CD4-positive, alpha-beta T cell (primary cell): ENCODE measurements around the gene KRT15. TPM values are rescaled to one million over a fixed set of nuclear protein-coding genes. Genes with fewer than 3 reads are reported as not detected.

Experiments
- ATAC-seq: fragments of 200-7000 bp; cut with Tn5 transposase; one replicate; pipeline ENCODE4 v1.10.0; 2022; ENCODE audit warnings: mild to moderate bottlenecking; ENCODE audit not compliant: poor library complexity
- CTCF ChIA-PET: fragments of 350-600 bp; sonication (Branson Sonifier 250); formaldehyde crosslinking; loops from one replicate; lab custom pipeline; 2021; ENCODE audit warnings: antibody characterized with exemption, inconsistent platforms; lab: Charles Lee
- POLR2A ChIA-PET: fragments of 350-600 bp; sonication (Branson Sonifier 250); formaldehyde crosslinking; loops from one replicate; lab custom pipeline; 2021; ENCODE audit warnings: antibody characterized with exemption, inconsistent platforms; lab: Charles Lee
- DNase-seq, 14 experiments: peaks; one replicate each; pipeline ENCODE4 v3.0.0-alpha.2; 2013 to 2020; ENCODE audit warnings: mixed read lengths in 2 of 14
- H3K27ac ChIP-seq, 2 donors: one replicate each; pipeline versions ENCODE4 v1.5.1 to v1.7.0; 2013; ENCODE audit warnings: low read length in 2 of 2, low read depth in 1 of 2, mild to moderate bottlenecking in 1 of 2
- H3K27me3 ChIP-seq, 2 experiments: 1 replicate in 1 of 2; 2 replicates in 1 of 2; pipeline versions ENCODE4 v1.6.1 to v1.7.0; 2013; ENCODE audit warnings: low read length in 2 of 2, control low read depth in 1 of 2, mild to moderate bottlenecking in 1 of 2, moderate library complexity in 1 of 2; ENCODE audit not compliant: insufficient read depth in 2 of 2, control insufficient read depth in 1 of 2
- H3K36me3 ChIP-seq: one replicate; pipeline ENCODE4 v1.6.1; 2013; ENCODE audit warnings: low read length, control low read depth; ENCODE audit not compliant: insufficient read depth
- H3K4me1 ChIP-seq: one replicate; pipeline ENCODE4 v1.6.1; 2013; ENCODE audit warnings: low read length, control low read depth; ENCODE audit not compliant: insufficient read depth
- H3K4me3 ChIP-seq: one replicate; pipeline ENCODE4 v1.5.1; 2013; ENCODE audit warnings: mild to moderate bottlenecking, low read length, moderate library complexity
- H3K9me3 ChIP-seq, 2 experiments: 1 replicate in 1 of 2; 2 replicates in 1 of 2; pipeline versions ENCODE4 v1.6.1 to v1.7.0; 2013; ENCODE audit warnings: low read length in 2 of 2, mild to moderate bottlenecking in 2 of 2, control low read depth in 1 of 2, moderate library complexity in 1 of 2; ENCODE audit not compliant: control insufficient read depth in 1 of 2, insufficient read depth in 1 of 2
- H3K27ac Mint-ChIP-seq: one replicate; pipeline ENCODE4 v1.8.0; 2020; ENCODE audit warnings: mixed read lengths
- H3K27me3 Mint-ChIP-seq: one replicate; pipeline ENCODE4 v1.8.0; 2021; ENCODE audit warnings: mixed read lengths
- H3K36me3 Mint-ChIP-seq: one replicate; pipeline ENCODE4 v1.8.0; 2021; ENCODE audit warnings: low read depth, mixed read lengths
- H3K4me1 Mint-ChIP-seq: one replicate; pipeline ENCODE4 v1.8.0; 2021; ENCODE audit warnings: low read depth, mixed read lengths
- H3K4me3 Mint-ChIP-seq: one replicate; pipeline ENCODE4 v1.8.0; 2020; ENCODE audit warnings: mild to moderate bottlenecking, mixed read lengths
- H3K9me3 Mint-ChIP-seq: one replicate; pipeline ENCODE4 v1.8.0; 2020; ENCODE audit warnings: mixed read lengths
- intact Hi-C, 2 experiments: fragments of 100-400 bp; cut with DNase I in 1 of 2; cut with micrococcal nuclease in 1 of 2; formaldehyde crosslinking; loops; one replicate each; pipeline versions ENCODE4 v1.15.1 to v1.9.0; 2023 to 2025; cut with DNase I, micrococcal nuclease
- total RNA-seq, 174 experiments: library from RNA in 2 of 174; stranded (reverse) in 2 of 174; gene quantifications; one replicate each; pipeline ENCODE4 v1.2.3 and lab custom pipeline; 2021 to 2026
- TF ChIP-seq, protein P1 (sequence below): fragments of 200-600 bp; IDR thresholded peaks from one replicate; pipeline ENCODE4 v1.8.0; 2022; ENCODE audit warnings: antibody characterized with exemption, mild to moderate bottlenecking

Gene KRT15
- total RNA-seq, 2 experiments from 2014 or later = not detected

DNA sequence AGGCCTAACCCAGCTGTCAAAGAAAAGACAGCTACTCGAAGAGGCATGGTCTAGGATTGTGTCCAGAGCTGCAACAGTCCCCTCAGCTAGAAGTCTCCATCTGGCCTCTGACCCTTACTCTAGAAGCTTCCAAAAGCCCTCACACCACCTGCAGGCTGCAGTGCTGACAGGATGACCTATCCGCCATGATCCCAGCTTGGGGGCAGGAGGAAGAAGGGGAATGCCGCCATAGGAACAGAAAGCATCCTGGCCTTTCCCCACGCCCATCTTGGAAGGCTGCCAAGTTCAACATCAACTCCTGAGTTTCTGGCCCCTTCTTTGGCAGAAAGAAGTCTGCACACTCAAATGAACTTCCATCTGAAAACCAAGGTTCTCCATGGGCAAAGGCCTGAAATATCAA, 25.9 kb downstream of the KRT15 start:
- peak in 1 of 14 experiments; percentile 26 for DNase-seq
- H3K4me3 ChIP-seq = no peak overlapping the region
- H3K9me3 ChIP-seq = no peaks in the 10 kb centered on the region
- peaks cover 35% of the 10 kb centered on the region for H3K4me1 ChIP-seq
- Mint-ChIP-seq H3K9me3 (no peaks in the 10 kb centered on the region), H3K4me3 (no peak overlapping the region), H3K36me3 (no peaks in the 10 kb centered on the region), H3K27ac (no peak overlapping the region), H3K27me3 (no peaks in the 10 kb centered on the region), H3K4me1 (peaks cover 19% of the 10 kb centered on the region)
- H3K36me3 ChIP-seq = no peaks in the 10 kb centered on the region
- no peak overlapping the region for H3K27ac ChIP-seq
- H3K27me3 ChIP-seq = no peaks in the 10 kb centered on the region
- ChIA-PET CTCF (no interaction called here), POLR2A (no interaction called here)
- no peak for ATAC-seq
- TF ChIP-seq, protein P1, sequence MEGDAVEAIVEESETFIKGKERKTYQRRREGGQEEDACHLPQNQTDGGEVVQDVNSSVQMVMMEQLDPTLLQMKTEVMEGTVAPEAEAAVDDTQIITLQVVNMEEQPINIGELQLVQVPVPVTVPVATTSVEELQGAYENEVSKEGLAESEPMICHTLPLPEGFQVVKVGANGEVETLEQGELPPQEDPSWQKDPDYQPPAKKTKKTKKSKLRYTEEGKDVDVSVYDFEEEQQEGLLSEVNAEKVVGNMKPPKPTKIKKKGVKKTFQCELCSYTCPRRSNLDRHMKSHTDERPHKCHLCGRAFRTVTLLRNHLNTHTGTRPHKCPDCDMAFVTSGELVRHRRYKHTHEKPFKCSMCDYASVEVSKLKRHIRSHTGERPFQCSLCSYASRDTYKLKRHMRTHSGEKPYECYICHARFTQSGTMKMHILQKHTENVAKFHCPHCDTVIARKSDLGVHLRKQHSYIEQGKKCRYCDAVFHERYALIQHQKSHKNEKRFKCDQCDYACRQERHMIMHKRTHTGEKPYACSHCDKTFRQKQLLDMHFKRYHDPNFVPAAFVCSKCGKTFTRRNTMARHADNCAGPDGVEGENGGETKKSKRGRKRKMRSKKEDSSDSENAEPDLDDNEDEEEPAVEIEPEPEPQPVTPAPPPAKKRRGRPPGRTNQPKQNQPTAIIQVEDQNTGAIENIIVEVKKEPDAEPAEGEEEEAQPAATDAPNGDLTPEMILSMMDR = no peak
- intact Hi-C loops = loop anchor here in 1 of 2 experiments (10.0 kb wide), 1 partner anchor 168 kb away; no protein-coding TSS in a partner anchor

DNA sequence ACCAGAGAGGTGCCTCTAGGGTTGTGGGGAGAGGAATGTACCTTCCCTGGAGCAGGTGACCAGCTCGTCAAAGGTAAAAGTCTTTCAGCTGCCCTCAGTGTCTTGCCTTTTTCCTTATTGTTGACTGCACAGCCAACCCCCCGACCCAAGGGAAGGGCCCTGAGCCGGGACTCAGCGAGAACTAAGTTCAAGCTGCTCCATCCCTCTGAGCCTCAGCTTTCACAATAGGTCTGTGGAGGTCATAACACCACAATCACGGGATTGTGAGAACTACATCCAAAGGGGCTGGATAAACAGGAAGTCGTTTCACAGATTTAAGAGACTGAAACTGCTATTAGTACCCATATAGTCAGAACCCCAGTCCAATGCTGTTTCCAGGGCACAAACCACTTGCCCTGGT, 26.3 kb downstream of the KRT15 start:
- Histone ChIP-seq H3K9me3 (no peaks in the 10 kb centered on the region), H3K27ac (no peak overlapping the region), H3K4me1 (peaks cover 34% of the 10 kb centered on the region), H3K4me3 (no peak overlapping the region), H3K36me3 (no peaks in the 10 kb centered on the region), H3K27me3 (no peaks in the 10 kb centered on the region)
- H3K27me3 Mint-ChIP-seq = no peaks in the 10 kb centered on the region
- H3K27ac Mint-ChIP-seq = no peak overlapping the region
- intact Hi-C loops = loop anchor here in 1 of 2 experiments (10.0 kb wide), 1 partner anchor 168 kb away; no protein-coding TSS in a partner anchor
- no peak for ATAC-seq
- no peaks in the 10 kb centered on the region for H3K9me3 Mint-ChIP-seq
- TF ChIP-seq, protein P1 = no peak
- no peaks in the 10 kb centered on the region for H3K36me3 Mint-ChIP-seq
- H3K4me1 Mint-ChIP-seq = peaks cover 19% of the 10 kb centered on the region
- CTCF ChIA-PET = no interaction called here
- POLR2A ChIA-PET = no interaction called here
- H3K4me3 Mint-ChIP-seq = no peak overlapping the region
- DNase-seq = peak in 2 of 14 experiments; percentile 43 to 58

DNA sequence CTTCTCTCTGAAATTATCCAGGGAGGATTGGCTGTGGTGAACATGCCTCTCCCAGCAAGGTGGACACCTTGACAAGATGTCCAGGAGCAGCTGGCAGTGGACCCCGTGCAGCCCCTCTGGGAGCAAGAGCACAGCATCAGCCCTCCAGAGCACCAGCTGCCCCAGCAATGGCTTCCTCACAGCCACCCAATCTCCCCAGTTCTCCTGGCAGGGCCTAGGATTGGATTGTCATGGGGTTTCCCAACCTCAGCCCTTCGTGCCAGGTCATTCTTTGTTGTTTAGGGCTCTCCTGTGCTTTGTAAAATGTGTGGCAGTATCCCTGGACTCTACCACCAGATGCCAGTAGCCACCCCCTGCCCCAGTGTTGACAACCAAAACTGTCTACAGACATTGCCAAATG, 27.2 kb downstream of the KRT15 start:
- no peaks in the 10 kb centered on the region for H3K27me3 ChIP-seq
- no peak overlapping the region for H3K4me3 Mint-ChIP-seq
- no peak for ATAC-seq
- no peaks in the 10 kb centered on the region for H3K9me3 ChIP-seq
- POLR2A ChIA-PET = no interaction called here
- DNase-seq = no peak
- H3K9me3 Mint-ChIP-seq = no peaks in the 10 kb centered on the region
- H3K4me3 ChIP-seq = no peak overlapping the region
- H3K4me1 ChIP-seq = peaks cover 25% of the 10 kb centered on the region
- CTCF ChIA-PET = no interaction called here
- intact Hi-C loops = loop anchor here in 1 of 2 experiments (10.0 kb wide), 1 partner anchor 167 kb away; no protein-coding TSS in a partner anchor
- no peaks in the 10 kb centered on the region for H3K27me3 Mint-ChIP-seq
- H3K36me3 ChIP-seq = no peaks in the 10 kb centered on the region
- H3K27ac Mint-ChIP-seq = no peak overlapping the region
- no peaks in the 10 kb centered on the region for H3K36me3 Mint-ChIP-seq
- peaks cover 10% of the 10 kb centered on the region for H3K4me1 Mint-ChIP-seq
- H3K27ac ChIP-seq = no peak overlapping the region
- TF ChIP-seq, protein P1 = no peak
